Right lobe of liver (tissue), 4 donors: ENCODE results near the gene PPP1R18.

Experiments used
- POLR2A ChIP-seq: fragments of 450-650 bp; IDR thresholded peaks from one replicate; pipeline ENCODE4 v1.6.1; 2017; ENCODE audit warnings: antibody characterized with exemption, mild to moderate bottlenecking
- TF ChIP-seq, protein P1 (sequence below), 4 donors: fragments of 200-600 bp in 3 of 4; fragments of 450-650 bp in 1 of 4; IDR thresholded peaks; one replicate each; pipeline versions ENCODE4 v1.5.1 to v1.8.0; 2016 to 2022; ENCODE audit warnings: antibody characterized with exemption in 4 of 4, mild to moderate bottlenecking in 2 of 4
- donor health status: DM: no; HTN: no; CAD: no.
- donor health status: DM: no; HTN: no; CAD: no.
- donor health status: DM: no; HTN: yes; CAD: no.

DNA sequence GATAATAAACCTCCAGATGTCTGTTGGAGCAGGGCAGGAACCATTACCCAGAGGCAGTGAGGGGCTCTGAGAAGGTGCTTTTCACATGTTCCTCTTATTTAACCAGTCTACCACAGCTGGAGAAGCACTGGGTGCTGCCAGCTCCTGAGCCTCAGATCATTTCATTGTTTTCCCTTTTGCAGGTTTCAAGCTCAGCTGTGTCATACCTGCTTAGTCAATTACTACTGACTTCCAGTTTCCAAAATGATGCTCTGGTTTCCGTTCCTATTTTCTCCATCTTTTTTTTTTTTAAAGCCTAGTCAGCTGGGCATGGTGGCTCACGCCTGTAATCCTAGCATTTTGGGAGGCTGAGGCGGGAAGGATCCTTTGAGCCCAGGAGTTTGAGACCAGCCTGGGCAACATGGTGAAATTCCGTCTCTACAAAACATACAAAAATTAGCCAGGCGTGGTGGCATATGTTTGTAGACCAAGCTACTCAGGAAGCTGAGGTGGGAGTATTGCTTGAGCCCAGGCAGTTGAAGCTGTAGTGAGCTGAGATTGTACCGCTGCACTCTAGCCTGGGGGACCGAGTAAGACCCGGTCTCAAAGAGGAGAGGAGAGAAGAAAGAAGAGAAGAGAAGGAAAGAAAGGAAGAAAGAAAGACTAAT, 49.3 kb upstream of the PPP1R18 start:
- TF ChIP-seq, protein P1, sequence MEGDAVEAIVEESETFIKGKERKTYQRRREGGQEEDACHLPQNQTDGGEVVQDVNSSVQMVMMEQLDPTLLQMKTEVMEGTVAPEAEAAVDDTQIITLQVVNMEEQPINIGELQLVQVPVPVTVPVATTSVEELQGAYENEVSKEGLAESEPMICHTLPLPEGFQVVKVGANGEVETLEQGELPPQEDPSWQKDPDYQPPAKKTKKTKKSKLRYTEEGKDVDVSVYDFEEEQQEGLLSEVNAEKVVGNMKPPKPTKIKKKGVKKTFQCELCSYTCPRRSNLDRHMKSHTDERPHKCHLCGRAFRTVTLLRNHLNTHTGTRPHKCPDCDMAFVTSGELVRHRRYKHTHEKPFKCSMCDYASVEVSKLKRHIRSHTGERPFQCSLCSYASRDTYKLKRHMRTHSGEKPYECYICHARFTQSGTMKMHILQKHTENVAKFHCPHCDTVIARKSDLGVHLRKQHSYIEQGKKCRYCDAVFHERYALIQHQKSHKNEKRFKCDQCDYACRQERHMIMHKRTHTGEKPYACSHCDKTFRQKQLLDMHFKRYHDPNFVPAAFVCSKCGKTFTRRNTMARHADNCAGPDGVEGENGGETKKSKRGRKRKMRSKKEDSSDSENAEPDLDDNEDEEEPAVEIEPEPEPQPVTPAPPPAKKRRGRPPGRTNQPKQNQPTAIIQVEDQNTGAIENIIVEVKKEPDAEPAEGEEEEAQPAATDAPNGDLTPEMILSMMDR (IDR thresholded peaks at IDR 0.05) = no peak
- TF ChIP-seq POLR2A = no peak
